Keratinocyte (primary cell): ENCODE data around the gene MAGI1. TPM values are rescaled to one million over a fixed set of nuclear protein-coding genes. Genes with fewer than 3 reads are reported as not detected.

Source experiments
- DNase-seq: peaks from one replicate; pipeline ENCODE4 v3.0.0-alpha.2; 2011; ENCODE audit warnings: low read depth, missing footprints, low spot score
- FAIRE-seq: peaks from 2 replicates; lab custom pipeline; 2011; peaks lifted over from hg19 to GRCh38; lab: Jason Lieb, UNC
- H2AFZ ChIP-seq: 2 replicates; pipeline ENCODE4 v1.6.0; 2012; ENCODE audit warnings: low read length, control low read depth, inconsistent platforms; ENCODE audit not compliant: control insufficient read depth
- H3K27ac ChIP-seq: 2 replicates; pipeline ENCODE4 v1.5.1; 2011; ENCODE audit warnings: low read length; ENCODE audit not compliant: control insufficient read depth, insufficient read depth
- H3K27me3 ChIP-seq: 3 replicates; pipeline ENCODE4 v1.6.0; 2011; ENCODE audit warnings: low read length; ENCODE audit not compliant: control insufficient read depth, insufficient read depth; ENCODE audit errors: extremely low read depth
- H3K36me3 ChIP-seq, 2 experiments: 2 replicates in 1 of 2; 3 replicates in 1 of 2; pipeline ENCODE4 v1.5.1; 2011; ENCODE audit warnings: low read length in 2 of 2, mild to moderate bottlenecking in 1 of 2; ENCODE audit not compliant: control insufficient read depth in 2 of 2, insufficient read depth in 2 of 2; ENCODE audit errors: extremely low read depth in 1 of 2
- H3K4me1 ChIP-seq: 3 replicates; pipeline ENCODE4 v1.5.1; 2011; ENCODE audit warnings: low read length; ENCODE audit not compliant: control insufficient read depth, insufficient read depth; ENCODE audit errors: extremely low read depth
- H3K4me2 ChIP-seq: 3 replicates; pipeline ENCODE4 v1.6.0; 2011; ENCODE audit warnings: low read depth, low read length; ENCODE audit not compliant: control insufficient read depth, insufficient read depth; ENCODE audit errors: extremely low read depth
- H3K4me3 ChIP-seq, 3 experiments: fragments of 200-600 bp in 1 of 3; sonication (generic) in 1 of 3; 2 replicates in 2 of 3; 3 replicates in 1 of 3; pipeline ENCODE4 v1.5.1; 2011 to 2016; ENCODE audit warnings: low read length in 3 of 3, mild to moderate bottlenecking in 3 of 3, control low read depth in 2 of 3, inconsistent platforms in 1 of 3, low read depth in 1 of 3, mixed read lengths in 1 of 3, mixed run types in 1 of 3, moderate library complexity in 1 of 3; ENCODE audit not compliant: control insufficient read depth in 2 of 3, insufficient read depth in 2 of 3; ENCODE audit errors: extremely low read depth in 1 of 3
- H3K79me2 ChIP-seq: 2 replicates; pipeline ENCODE4 v1.6.0; 2012; ENCODE audit warnings: low read length; ENCODE audit not compliant: control insufficient read depth, insufficient read depth
- H3K9ac ChIP-seq: 3 replicates; pipeline ENCODE4 v1.6.0; 2011; ENCODE audit warnings: low read length; ENCODE audit not compliant: control insufficient read depth, insufficient read depth; ENCODE audit errors: extremely low read depth
- H3K9me1 ChIP-seq: 3 replicates; pipeline ENCODE4 v1.6.0; 2011; ENCODE audit warnings: low read length; ENCODE audit not compliant: control insufficient read depth, insufficient read depth; ENCODE audit errors: extremely low read depth
- H3K9me3 ChIP-seq: 2 replicates; pipeline ENCODE4 v1.5.1; 2012; ENCODE audit warnings: low read depth, low read length; ENCODE audit not compliant: control insufficient read depth
- H4K20me1 ChIP-seq: 3 replicates; pipeline ENCODE4 v1.6.0; 2011; ENCODE audit warnings: low read length; ENCODE audit not compliant: control insufficient read depth, insufficient read depth; ENCODE audit errors: extremely low read depth
- EZH2 ChIP-seq: IDR thresholded peaks from one replicate; pipeline ENCODE4 v1.6.1; 2012; ENCODE audit warnings: inconsistent platforms, mild to moderate bottlenecking, low read length, moderate library complexity
- dilution Hi-C: fragments of 300-500 bp; cut with MboI; formaldehyde crosslinking; loops from one replicate; pipeline ENCODE4 v1.7.0; 2020; ENCODE audit warnings: low sequenced_read_pairs; ENCODE audit not compliant: extremely low pct_ligation_motif_present
- polyA plus RNA-seq, 5 experiments: library from polyadenylated mRNA; depleted of rRNA in 3 of 5; stranded (reverse) in 3 of 5; stranded (forward) in 1 of 5; unstranded in 1 of 5; fragments of >200 nt; gene quantifications; 1 replicate in 1 of 5; 2 replicates in 3 of 5; 3 replicates in 1 of 5; pipeline versions ENCODE4 v1.2.1 to v1.2.3, GENCODE V29; 2011 to 2012; ENCODE audit warnings: missing spikeins in 2 of 5, low read depth in 1 of 5, low replicate concordance in 1 of 5
- TF ChIP-seq, protein P1 (sequence below), 3 experiments: IDR thresholded peaks in 1 of 3; conservative IDR thresholded peaks in 1 of 3; optimal IDR thresholded peaks in 1 of 3; 2 replicates in 2 of 3; 3 replicates in 1 of 3; pipeline versions ENCODE3 to v1.5.1; 2011; ENCODE audit warnings: low read length in 3 of 3, mild to moderate bottlenecking in 3 of 3, moderate library complexity in 2 of 3, control low read depth in 1 of 3, inconsistent platforms in 1 of 3; ENCODE audit not compliant: insufficient read depth in 2 of 3; ENCODE audit errors: extremely low read depth in 1 of 3

Gene MAGI1
- polyA plus RNA-seq, 1 donor (not counting 4 experiments of a cell fraction or from before 2014, with no cell fraction given): 10.9 TPM

DNA sequence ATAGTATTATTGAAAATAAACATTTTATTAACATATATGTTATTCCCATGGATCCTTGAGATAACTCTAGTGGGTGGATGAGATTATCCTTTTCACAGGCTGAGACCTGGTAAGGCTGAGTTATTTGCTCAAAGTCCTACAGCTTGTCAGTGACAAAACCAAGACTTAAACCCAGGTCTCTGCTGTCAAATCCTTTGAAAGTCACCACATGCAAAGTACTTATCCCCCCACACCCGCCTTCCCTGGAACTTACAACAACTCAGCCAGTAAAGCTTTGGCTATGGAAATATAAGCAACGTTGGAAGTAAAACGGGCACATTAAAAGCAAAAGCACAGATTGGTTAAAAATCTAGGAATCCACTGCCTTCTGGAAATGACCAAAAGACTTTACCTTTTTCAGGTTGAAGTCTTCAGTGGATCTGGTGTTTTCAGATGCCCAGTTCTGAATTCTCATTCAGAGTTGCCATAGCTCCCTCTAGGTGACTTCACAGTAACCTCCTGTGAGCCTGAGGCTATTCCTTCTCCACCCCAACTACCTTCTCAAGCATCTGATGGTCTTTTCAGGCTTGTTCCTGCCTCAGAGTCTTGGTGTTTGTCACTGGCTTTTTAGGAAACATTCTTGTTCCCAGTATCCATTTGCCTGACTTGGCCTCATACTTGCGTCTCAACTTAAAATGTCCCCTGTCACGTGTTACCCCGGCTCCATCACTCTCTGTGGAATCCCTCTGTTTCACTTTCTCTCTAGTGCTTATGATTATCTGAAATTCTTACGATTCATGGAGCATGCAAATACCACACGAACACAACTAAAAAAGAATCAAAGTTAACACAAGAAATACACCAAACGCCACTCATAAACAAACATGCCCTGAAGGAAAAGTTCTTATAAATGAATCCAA lies 131.2 kb downstream of the MAGI1 start:
- TF ChIP-seq, protein P1, sequence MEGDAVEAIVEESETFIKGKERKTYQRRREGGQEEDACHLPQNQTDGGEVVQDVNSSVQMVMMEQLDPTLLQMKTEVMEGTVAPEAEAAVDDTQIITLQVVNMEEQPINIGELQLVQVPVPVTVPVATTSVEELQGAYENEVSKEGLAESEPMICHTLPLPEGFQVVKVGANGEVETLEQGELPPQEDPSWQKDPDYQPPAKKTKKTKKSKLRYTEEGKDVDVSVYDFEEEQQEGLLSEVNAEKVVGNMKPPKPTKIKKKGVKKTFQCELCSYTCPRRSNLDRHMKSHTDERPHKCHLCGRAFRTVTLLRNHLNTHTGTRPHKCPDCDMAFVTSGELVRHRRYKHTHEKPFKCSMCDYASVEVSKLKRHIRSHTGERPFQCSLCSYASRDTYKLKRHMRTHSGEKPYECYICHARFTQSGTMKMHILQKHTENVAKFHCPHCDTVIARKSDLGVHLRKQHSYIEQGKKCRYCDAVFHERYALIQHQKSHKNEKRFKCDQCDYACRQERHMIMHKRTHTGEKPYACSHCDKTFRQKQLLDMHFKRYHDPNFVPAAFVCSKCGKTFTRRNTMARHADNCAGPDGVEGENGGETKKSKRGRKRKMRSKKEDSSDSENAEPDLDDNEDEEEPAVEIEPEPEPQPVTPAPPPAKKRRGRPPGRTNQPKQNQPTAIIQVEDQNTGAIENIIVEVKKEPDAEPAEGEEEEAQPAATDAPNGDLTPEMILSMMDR (optimal IDR thresholded peaks at IDR 0.05 in 1 of 3, IDR thresholded peaks at IDR 0.05 in 1 of 3, conservative IDR thresholded peaks at IDR 0.05 in 1 of 3; ENCODE audit: extremely low read depth in 1 of 3, insufficient read depth in 2 of 3, low read length in 3 of 3): peak in 1 of 3 experiments; percentile 15
- no peak for TF ChIP-seq EZH2
- H3K9me1 ChIP-seq: no peaks in the 10 kb centered on the region
- H3K27ac ChIP-seq: no peak overlapping the region
- H3K4me1 ChIP-seq: peaks cover 4% of the 10 kb centered on the region
- H3K9ac ChIP-seq: no peak overlapping the region
- H3K9me3 ChIP-seq: no peaks in the 10 kb centered on the region
- no peaks in the 10 kb centered on the region for H3K79me2 ChIP-seq
- dilution Hi-C loops: no loop called here
- no peaks in the 10 kb centered on the region for H4K20me1 ChIP-seq
- FAIRE-seq: peak; percentile 44
- no peaks in the 10 kb centered on the region for H3K27me3 ChIP-seq
- no peak overlapping the region for H3K4me2 ChIP-seq
- DNase-seq: no peak
- no peak overlapping the region for H2AFZ ChIP-seq
- H3K36me3 ChIP-seq: no peaks in the 10 kb centered on the region
- H3K4me3 ChIP-seq: no peak overlapping the region

GRCh38 chr3:65905771-65906170 lies 132.9 kb downstream of the MAGI1 start:
- dilution Hi-C loops: no loop called here
- no peaks in the 10 kb centered on the region for H4K20me1 ChIP-seq

More at GRCh38 chr3:65905771-65906170, 132.9 kb downstream of the MAGI1 start:
- Histone ChIP-seq H2AFZ (no peak overlapping the region), H3K79me2 (no peaks in the 10 kb centered on the region), H3K27me3 (no peaks in the 10 kb centered on the region), H3K9me1 (no peaks in the 10 kb centered on the region), H3K4me3 (no peak overlapping the region), H3K9ac (no peak overlapping the region), H3K4me2 (no peak overlapping the region), H3K9me3 (no peaks in the 10 kb centered on the region), H3K27ac (no peak overlapping the region), H3K36me3 (no peaks in the 10 kb centered on the region), H3K4me1 (peaks cover 20% of the 10 kb centered on the region)
- no peak for DNase-seq
- TF ChIP-seq, protein P1 (optimal IDR thresholded peaks at IDR 0.05 in 1 of 3, IDR thresholded peaks at IDR 0.05 in 1 of 3, conservative IDR thresholded peaks at IDR 0.05 in 1 of 3; ENCODE audit: extremely low read depth in 1 of 3, insufficient read depth in 2 of 3, low read length in 3 of 3): no peak
- TF ChIP-seq EZH2: no peak
- FAIRE-seq: no peak
